HG03469 (cell line): ENCODE data around the gene FASTK.

Experiments
- ATAC-seq: cut with Tn5 transposase; IDR thresholded peaks from one replicate; pipeline ENCODE4 v1.9.1; 2021; ENCODE audit warnings: mild to moderate bottlenecking, moderate library complexity, moderate number of reproducible peaks; ENCODE audit not compliant: unreplicated experiment

The FASTK gene

DNA sequence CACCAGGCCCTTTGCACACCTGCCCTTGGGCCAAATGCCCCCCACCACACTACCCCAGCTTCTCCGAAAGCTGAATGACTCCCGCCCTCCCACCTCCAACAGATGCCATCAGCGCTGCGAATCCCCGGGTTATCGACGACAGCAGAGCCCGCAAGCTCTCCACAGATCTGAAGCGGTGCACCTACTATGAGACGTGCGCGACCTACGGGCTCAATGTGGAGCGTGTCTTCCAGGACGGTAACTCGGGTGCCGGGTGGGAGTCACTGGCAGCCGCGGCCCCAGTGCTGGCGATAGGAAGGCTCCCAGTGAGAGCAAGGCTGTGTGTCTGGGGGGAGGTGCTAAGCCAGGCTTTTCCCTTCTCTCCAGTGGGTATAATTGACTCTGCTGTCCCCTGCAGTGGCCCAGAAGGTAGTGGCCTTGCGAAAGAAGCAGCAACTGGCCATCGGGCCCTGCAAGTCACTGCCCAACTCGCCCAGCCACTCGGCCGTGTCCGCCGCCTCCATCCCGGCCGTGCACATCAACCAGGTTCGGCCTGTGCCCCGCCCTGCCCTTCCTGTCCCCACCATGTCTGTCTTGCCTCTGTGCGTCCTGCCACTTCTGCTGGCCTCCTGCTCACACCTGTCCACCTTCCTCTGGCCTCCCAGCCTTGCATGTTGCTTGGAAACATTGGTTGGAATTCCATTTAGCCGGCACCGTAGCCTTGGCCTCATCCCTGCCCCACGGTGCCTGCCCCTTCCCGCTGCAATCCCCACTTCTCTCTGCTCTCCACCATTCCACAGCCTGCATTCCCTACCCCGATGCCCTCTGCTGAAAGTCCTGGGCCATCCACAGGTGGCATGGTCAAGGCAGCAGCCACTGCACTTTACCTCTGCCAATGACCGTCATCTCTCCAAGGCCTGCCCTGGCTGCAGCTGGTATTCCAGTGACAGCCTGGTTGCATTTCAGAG, 37.8 kb upstream of the FASTK start:
- no peak for ATAC-seq

DNA sequence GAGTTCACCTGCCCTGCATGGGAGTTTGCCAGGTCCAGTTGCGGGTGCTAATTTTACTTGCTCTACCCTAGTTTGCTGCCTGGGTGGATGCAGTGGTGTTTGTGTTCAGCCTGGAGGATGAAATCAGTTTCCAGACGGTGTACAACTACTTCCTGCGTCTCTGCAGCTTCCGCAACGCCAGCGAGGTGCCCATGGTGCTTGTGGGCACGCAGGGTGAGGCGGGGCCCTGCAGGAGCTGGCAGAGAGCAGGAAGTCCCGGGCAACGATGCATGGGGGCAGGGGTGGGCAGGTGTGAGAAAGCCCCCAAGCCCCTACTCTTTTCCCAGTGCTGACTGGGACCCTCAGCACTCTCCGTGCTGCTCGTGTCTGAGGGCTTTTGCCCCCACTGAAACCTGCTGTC, 37.0 kb upstream of the FASTK start:
- ATAC-seq, result no peak

DNA sequence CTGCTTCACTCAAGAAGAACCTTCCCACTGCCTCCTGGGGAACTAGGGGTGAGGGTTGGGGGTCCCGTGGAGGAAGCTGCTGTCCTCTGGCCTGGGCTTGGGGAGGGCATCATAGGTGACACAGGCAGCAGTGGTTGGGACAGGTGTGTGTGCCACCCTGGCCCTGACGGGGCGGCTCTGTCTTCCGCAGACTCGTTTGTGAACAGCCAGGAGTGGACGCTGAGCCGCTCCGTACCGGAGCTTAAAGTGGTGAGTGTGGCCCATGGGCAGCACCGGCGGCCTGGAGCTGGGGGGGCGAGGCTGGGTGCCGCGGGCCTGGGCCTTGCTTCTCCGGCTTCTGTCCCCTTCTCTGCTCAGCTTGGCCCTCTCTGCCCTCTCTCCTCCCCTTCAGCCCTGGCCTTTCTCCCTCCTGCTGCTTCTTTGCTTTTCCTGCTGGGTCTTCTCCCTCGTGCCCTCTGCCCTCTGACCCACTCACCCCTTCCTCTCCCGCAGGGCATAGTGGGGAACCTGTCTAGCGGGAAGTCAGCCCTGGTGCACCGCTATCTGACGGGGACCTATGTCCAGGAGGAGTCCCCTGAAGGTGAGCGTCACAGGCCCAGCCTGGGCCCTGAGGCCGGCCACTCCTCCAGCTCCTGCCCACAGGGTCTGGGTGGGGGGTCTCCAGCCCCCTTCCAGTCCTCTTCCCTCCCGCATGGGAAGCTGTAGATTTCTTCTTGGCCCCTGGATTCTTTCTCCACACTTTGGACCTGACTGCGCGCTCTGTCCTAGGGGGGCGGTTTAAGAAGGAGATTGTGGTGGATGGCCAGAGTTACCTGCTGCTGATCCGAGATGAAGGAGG, 36.2 kb upstream of the FASTK start:
- no peak for ATAC-seq

DNA sequence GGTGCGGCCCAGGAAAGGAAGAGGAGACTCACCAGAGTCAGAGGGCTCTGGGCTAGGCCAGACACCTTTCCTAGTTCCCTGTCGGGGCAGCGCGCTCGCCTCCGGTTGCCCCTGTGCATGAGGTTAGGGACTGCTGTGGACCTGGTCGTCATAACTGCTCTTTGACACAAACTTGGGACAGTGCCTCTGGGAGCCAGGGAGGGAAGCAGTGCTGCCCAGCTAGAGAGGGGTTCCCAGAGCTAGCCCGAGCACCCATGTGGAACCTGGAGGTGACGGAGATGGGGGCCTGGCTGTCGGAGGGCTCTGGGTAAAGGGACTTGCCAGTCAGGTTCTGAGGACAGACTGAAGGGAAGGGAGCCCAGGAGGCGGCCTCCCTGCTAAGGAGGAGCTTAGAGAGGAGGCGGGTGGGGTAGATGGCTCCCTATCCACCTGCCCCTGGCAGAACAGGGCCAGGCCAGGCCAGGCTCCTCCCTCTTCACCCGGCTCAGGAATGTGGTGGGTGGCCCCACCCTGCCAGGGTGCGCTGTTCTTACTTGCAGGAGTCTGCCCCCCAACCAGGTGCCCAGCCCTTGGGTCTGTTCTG, 35.3 kb upstream of the FASTK start:
- ATAC-seq, result no peak

DNA sequence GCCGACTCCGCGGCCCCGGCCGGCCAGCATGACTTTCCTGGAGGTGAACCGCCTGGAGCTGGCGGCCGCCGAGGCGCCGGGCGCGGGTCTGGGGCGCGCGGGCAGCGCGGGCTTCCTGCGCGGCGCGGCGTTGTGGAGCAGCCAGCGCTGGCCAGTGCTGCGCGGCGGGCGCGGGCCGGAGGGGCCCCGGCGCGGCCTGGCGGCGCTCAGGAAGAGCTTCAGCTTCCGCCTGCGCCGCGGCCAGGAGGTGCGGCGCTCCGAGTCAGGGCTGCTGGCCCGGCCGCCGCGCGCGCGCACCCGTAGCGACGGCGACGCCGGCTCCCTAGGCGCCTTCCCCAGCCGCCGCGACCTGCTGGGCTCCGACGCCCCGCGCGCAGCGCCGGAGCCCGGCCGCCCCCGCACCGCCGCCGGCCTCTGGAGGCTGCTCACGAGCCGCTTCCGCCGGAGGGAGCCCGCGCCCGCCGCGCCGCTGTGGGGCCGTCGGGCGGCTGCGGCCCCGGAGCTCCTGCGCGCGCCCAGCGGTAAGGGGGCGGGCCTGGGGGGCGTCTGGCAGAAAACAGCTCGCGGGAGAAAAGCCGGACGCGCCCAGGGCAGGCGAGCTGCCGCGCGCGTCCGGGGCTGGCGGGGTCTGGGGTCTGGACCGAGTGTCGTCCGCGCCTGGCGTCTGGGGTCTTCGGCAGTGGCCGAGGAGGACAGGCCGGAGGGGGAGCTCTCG, 34.7 kb upstream of the FASTK start:
- no peak for ATAC-seq

DNA sequence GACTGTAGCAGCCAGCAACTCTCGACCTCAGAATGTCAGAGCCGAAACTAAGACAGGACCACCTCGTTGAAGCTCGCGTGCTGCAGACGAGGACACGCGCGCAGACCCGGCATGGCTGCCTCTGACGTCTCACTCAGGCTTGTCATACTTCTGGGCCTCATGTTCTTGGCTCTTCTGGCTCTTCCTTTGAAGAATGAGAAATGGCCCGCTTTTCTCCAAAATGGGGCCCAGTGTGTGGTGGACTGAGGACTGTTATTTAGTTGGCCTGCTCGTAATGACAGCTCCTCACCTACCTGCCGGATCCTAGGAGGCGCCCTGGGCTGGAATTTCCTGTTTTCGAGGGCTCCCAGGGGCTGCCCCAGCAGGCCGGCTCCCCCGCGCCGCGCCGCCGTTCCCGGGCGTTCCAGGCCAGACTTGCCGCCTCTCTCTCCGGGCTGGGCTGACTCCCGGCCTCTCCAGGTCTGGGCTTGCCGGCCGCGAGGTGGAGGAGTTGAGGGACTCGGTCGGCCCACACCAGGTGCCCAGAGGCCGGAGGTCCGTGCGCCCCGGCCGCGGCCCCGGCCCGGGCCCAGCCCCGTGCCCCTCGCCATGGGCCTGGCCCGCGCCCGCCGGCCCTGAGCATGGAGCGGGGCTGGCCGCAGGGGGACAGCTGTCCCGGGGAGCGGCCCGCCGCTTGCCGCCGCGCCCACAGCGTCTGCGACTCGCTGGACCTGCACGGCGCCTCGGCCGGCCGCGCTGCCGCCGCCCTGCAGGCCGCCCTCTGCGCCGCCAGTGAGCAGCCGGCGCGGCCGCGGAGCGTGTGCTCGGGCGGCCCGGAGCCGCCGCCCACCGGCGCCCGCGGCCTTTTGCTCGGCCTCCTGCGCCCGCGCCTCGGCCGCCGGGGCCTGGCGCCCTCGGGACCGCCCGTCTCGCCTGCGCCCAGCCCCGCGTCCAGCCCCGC, 33.8 kb upstream of the FASTK start:
- ATAC-seq, result no peak

DNA sequence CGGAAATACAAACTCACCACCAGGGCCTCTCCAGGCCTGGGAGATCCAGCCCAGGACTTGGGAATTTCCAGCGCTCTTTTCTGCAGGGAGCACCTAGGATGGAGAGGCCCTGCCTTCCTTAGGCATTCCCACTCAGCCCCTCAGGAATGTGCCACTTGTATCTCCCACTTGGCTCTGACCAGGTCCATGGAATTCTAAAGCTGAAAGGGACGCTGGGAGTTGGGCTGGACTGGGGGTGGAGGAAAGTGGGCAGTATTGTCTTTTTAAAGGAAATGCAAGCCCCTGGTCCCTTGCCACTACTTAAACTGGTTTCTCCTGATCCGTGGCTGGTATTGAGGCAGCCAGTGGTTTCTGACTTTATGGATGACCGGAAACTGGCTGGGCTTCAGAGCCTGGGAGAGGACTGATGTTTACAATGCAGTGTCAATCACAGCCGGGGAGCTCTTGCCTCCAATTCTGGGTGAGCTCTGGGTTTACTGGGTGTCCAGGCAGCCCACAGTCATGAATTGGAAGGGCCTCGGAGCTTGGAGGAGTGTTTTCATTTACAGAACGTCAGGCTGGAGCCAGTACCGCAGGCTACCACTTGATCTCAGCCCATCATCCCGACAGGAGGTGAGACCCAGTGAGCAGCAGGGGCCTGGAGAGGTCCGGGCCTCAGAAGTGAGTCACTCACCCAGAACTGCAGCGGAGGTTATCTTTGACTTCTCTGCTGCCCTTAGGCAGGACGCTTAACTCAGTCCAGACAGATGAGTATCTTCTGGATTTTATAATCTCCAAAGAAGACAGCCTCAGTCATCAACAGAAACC, 32.9 kb upstream of the FASTK start:
- no peak for ATAC-seq

DNA sequence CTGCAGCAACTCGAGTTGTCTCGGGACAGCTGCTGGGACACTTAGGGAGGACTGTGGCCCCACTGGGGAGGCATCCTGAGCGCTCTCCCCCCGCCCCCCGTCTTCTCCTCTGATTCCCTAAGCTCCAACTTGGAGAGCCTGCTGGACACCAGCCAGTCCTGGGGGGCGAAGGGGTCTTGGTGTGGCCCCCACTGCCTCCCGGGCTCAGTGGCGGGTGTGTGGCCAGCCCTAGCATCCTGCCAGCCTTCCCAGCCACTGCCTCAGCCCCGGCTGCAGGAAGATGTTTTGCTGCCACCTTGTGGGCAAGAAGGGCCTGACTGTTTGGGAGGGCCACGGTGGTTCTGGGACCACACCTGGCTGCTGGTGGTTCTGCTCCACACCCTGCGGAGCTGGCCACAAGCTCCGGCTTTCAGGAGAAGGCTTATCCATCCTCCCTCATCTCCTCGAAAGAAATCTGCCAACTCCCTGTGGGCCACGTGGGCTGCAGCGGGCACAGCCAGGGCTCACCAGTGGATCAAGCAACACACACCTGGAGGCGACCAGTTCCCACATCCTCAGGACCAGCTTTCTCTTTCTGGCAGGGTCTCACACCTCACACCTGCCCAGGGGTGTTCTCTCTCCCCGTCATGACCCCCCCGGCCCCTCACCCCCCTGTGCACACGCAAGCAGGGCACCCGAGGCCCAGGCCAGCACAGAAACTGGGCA, 30.5 kb upstream of the FASTK start:
- ATAC-seq, result no peak

DNA sequence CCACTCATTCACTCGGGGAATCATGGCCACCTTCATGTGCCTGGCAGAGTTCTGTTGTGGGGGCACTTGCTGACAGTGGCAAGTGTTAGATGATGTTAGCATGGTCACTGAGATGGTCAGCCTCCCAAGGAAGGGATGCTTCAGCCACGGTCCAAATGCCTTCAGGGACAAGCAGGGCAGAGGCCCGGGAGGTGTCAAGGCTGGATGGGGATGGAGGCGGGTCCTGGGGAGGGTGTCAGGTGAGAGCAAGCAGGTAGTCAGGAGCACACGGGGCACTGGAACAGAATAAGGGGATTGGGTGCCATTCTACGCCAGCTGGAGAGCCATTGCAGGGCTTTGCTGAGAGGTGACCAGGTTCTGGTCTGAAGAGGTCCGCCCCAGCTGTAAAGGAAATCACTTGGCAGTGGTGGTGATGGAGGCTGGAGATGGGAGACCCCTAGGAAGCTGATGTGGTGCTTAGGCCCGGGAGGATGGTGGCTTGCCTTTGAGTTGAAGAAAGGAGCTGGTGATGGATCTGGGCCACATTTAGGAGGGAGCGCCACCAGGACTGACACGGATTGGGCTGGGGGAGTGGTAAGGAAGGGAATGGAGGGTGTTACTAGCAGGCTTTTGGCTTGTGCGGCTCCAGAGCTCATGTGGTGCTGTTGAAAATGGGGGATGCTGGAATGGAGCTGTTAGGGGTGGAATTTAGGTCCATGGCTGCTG, 29.8 kb upstream of the FASTK start:
- no peak for ATAC-seq

DNA sequence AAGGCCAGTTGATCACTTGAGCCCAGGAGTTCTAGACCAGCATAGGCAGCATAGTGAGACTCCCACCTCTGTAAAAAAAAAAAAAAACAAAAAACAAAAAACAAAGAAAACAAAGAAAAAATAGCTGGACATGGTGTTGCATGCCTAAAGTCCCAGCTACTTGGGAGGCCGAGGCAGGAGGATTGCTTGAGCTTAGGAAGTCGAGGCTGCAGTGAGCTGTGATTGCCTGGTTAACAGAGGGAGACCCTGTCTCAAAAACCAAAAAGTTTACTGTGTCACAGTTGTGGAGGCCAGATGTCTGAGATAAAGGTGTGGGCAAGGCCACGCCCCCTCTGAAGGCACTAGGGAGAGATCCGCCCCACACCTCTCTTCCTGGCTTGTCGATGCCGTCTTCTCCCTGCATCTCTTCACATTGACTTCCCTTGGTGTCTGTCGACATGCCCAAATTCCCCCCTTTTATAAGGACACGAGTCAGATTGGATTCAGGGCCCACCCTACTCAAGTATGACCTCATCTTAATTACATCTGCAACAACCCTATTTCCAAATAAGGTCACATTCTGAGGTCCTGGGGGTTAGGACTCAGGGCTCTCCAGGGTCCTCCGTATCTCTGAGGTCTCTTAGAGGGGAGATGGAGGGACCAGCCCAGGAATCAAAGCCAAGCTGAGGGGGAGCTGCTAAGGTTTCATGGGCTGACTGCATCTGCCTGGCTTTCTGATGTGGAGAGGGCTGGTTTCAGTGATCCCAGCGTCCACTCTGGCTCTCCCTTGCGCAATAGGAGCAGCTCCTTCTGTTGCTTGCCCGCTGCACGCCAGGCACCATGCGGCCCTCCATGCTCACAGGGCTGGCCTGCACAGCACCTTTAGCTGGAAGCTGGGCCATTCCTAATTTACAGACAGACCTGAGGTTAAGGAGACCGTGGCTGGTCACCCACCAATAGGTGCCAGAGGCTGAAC, 28.8 kb upstream of the FASTK start:
- no peak for ATAC-seq

DNA sequence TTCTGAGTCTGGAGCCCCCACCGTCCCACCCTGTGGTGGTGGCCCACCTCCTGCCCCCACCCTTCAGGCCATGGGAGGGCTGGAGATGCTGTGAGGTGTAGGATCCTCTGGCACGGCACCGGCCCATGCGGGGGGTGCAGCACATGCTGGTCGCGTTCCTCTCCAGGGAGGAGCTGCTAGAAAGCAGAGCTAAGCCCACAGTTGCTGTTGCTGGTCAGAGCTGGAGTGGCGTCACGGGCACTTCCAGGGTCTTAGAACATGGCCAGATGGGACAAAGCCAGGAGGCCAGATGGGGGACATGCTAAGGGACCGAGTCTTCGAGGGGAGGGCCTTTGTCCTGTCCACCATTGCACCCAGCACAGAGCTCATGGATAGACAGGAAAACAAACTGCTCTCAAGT, 27.3 kb upstream of the FASTK start:
- ATAC-seq, result no peak

DNA sequence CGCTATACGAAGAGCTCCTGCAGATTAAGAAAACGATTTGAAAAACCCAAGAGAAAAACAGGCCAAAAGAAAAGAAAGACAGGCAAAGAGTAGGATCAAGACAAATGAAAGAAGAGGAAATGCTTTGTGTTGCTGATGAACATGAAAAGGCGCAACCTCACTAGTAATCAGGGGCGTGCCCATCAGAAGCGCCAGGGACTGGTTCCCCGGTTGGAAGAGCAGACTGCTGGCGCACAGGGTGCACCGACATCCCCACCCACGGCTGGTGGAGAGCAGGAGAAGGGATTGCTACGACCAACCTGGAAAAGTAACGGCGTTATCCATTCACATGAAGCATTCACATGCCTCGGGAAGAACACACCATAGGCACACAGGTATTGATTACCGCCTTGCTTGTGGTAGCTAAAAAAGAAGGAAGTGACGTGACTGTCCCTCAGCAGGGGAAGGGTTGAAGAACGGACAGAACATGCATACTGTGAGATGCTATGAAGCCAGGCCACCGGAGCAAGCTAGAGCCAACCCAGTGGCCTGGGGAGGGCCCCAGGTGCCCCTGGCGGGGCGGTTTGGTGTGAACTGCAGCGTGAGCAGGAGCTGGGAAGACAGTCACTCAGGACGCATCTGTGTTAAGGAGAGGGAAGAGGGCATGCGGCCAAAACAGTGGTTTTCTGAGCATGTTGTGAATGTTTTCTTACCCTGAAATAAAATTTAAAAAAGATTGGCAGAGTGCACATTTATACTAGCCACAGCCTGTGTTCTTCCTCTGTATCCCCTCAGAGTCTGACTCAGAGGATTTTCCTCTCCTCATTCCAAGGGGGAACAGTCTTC, 24.0 kb upstream of the FASTK start:
- ATAC-seq, result no peak

DNA sequence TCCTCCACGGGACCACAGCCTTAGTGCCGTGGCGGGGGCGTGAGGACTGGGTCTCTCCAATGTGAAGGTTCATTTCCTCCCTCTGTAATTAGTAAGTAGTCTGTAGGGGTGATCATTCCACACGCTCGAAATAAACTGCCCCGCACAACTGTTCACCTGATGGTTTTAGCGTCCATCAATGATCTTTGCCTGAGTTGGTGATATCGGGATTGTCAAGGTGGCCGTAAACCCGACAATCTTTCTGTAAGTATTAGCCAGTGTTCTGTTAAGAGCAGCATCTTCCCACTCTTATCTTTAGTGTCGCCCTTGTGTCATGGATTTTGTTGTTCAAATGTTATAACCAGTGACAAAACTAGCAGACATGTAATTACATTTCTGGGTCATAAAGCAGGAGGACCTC, 23.4 kb upstream of the FASTK start:
- no peak for ATAC-seq

DNA sequence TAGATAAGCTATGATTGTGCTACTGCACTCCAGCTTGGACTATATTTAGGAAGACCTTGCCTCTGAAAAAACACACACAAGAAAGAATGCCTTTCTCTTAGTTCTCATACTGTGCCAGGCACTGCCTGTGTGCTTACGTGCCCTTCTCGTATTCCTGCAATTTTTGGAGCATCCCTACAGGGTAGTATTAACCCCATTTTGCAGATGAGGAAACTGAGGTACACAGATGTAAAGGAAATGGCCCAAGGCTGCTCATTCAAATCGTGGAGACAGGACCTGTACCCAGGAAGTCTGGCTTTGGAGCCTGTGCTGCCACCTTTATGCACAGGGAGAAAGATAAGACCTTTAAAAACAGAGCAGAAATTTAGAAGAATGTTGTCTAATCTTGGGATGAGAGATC, 22.4 kb upstream of the FASTK start:
- no peak for ATAC-seq

DNA sequence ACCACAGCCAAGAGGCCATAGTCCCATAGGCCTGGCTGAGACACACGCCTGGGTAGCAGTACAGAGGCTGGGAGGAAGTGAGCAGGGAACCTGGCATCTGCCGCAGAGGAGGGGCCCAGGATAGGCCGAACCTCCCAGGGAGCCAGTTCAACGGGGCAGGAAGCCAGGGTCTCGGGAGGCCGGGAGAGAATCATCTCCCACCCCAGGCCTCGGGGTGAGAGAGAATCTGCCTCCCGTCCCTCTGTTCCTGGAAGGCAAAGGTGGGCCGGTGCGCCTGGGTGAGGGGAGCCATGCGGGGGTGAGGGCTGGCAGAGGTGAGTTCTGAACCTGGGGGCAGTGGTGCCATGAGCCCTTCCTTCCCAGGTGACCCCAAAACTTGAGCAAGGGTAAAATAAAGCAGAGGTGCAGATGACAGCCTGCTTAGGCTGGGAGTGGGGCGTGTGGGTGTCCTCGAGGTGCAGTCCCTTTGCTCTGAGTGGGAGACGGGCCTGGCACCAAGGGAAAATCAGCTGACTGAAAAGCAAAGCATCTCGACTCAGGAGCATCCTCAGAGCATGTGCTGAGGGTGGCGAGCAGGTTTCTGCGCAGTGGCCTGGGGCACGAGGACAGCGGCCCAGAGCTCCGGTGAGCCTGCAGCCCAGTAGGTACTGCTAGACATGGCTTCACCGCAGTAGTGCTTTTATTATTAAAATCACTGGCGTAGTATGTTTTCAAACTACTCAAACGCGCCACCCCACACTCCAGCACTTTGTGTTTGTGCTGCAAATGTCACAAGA, 21.2 kb upstream of the FASTK start:
- ATAC-seq, result no peak
